ENCODE results near the gene DCDC2.

GRCh38 chr6:24238700-24239099, 119.2 kb downstream of the DCDC2 start:
- TF ChIP-seq CTCF (IDR thresholded peaks at IDR 0.05), result no peak
- TF ChIP-seq POLR2A (IDR thresholded peaks at IDR 0.05), result no peak
- no peak for TF ChIP-seq POLR2AphosphoS5 (IDR thresholded peaks at IDR 0.05)

Data from transverse colon (tissue), 4 donors.